Tibial artery (tissue), 4 donors: ENCODE data around the gene SLC27A4.

Source experiments
- DNase-seq, 2 donors: peaks; one replicate each; pipeline ENCODE4 v3.0.0-alpha.2; 2019
- H3K27ac ChIP-seq, 2 donors: fragments of 200-600 bp; sonication (generic) in 1 of 2; 1 replicate in 1 of 2; 2 replicates in 1 of 2; pipeline ENCODE4 v1.5.1; 2018 to 2019; ENCODE audit warnings: mild to moderate bottlenecking in 1 of 2
- H3K27me3 ChIP-seq, 2 donors: fragments of 200-600 bp; sonication (generic) in 1 of 2; one replicate each; pipeline versions ENCODE4 v1.5.1 to v1.6.0; 2016 to 2019
- H3K36me3 ChIP-seq, 3 donors: fragments of 200-600 bp; sonication (generic) in 2 of 3; one replicate each; pipeline ENCODE4 v1.5.1; 2016 to 2019; ENCODE audit warnings: mild to moderate bottlenecking in 2 of 3
- H3K4me1 ChIP-seq, 4 donors: fragments of 200-600 bp; sonication (generic) in 2 of 4; 1 replicate in 3 of 4; 2 replicates in 1 of 4; pipeline ENCODE4 v1.5.1; 2016 to 2019
- H3K4me3 ChIP-seq, 2 donors: fragments of 200-600 bp; sonication (generic) in 1 of 2; 1 replicate in 1 of 2; 2 replicates in 1 of 2; pipeline ENCODE4 v1.5.1; 2018 to 2019; ENCODE audit warnings: mild to moderate bottlenecking in 2 of 2
- H3K9me3 ChIP-seq, 3 donors: fragments of 200-600 bp; sonication (generic) in 1 of 3; one replicate each; pipeline ENCODE4 v1.5.1; 2016 to 2019
- intact Hi-C: fragments of 100-400 bp; cut with DNase I; formaldehyde crosslinking; loops from one replicate; pipeline ENCODE4 v1.15.0; 2023; ENCODE audit warnings: low total_unique reads
- TF ChIP-seq, protein P1 (sequence below), 2 experiments: fragments of 200-600 bp in 1 of 2; fragments of 450-650 bp in 1 of 2; IDR thresholded peaks; one replicate each; pipeline ENCODE4 v1.5.1; 2017 to 2019; ENCODE audit warnings: antibody characterized with exemption in 2 of 2, mild to moderate bottlenecking in 1 of 2, moderate library complexity in 1 of 2

SLC27A4 gene

DNA sequence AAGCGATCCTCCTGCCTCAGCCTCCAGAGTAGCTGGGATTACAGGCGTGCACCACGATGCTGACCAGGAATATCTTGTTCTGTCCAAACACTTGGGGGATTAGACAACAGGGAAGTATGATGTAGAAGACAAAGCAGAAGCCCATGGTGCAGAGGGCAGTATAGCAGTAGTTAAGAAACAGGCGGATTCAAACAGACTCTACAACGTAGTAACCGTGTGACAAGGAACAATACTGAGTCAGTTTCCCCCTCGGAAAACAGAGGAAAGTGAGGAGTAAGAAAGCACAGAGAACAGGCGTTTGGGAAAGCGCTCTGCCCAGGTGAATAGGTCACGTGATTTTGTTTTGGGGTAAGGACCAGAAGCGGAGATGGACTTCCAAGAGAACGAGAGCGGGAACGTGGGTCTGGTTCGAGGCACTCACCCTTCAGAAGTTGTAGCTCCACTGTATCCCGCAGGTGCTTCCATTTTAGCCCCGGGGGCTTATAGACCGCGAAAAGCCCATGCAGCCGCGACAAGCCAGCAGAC, 18.4 kb upstream of the SLC27A4 start:
- Histone ChIP-seq H3K27me3 (no peaks in the 10 kb centered on the region), H3K36me3 (peaks cover 12 to 60% (median 25%) of the 10 kb centered on the region in 3 donors), H3K27ac (peak overlapping the region; percentile 80 to 83), H3K4me3 (peak overlapping the region; percentile 83 to 91), H3K9me3 (no peaks in the 10 kb centered on the region), H3K4me1 (peaks cover 0 to 36% (median 20%) of the 10 kb centered on the region in 4 donors)
- TF ChIP-seq, protein P1, sequence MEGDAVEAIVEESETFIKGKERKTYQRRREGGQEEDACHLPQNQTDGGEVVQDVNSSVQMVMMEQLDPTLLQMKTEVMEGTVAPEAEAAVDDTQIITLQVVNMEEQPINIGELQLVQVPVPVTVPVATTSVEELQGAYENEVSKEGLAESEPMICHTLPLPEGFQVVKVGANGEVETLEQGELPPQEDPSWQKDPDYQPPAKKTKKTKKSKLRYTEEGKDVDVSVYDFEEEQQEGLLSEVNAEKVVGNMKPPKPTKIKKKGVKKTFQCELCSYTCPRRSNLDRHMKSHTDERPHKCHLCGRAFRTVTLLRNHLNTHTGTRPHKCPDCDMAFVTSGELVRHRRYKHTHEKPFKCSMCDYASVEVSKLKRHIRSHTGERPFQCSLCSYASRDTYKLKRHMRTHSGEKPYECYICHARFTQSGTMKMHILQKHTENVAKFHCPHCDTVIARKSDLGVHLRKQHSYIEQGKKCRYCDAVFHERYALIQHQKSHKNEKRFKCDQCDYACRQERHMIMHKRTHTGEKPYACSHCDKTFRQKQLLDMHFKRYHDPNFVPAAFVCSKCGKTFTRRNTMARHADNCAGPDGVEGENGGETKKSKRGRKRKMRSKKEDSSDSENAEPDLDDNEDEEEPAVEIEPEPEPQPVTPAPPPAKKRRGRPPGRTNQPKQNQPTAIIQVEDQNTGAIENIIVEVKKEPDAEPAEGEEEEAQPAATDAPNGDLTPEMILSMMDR (IDR thresholded peaks at IDR 0.05), result no peak
- no peak for DNase-seq
- intact Hi-C loops, result no loop called here

DNA sequence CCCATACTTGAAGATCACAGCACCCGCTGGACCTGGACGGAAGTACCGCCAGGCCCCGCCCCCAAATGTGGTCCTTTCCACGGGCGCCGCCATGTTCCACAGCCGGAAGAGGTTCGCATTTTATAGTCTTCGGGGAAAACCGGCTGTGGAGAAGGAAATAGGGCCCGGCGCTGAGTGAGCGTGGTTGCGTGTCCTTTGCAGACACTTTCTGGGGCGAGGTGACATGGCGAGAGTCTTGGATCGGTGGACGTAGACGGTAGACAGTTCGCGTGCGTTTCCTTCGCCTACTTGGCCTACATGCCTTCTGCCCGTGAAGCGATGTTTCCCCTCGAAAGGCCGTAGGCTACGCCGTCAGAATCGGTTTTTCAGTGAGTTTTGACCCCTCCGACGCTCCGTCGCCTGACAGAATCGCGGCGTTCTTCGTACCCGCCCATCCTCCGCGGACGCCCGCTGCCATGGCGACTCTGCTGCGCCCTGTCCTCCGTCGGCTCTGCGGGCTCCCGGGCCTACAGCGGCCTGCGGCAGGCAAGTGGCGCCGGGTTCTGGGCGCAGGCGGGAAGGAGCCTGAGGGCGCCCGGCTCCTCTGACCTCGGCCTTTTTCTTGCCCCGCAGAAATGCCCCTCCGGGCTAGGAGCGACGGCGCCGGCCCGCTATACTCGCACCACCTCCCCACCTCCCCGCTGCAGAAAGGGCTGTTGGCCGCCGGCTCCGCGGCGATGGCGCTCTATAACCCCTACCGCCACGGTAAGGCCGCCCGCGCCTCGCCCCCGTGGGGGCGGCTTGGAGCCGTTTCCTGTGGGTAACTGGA, 17.7 kb upstream of the SLC27A4 start, which contains the start of the genes COQ4 and TRUB2:
COQ4 (plus strand) TSS at position 436 of the 808 bp plus-strand sequence; CDS start at position 456, 20 bp downstream.
TRUB2 (minus strand) TSS at position 44 of the 808 bp plus-strand sequence; CDS start at position 5, 39 bp downstream.
- Histone ChIP-seq H3K4me3 (peak within 1 kb of the TSS; percentile 83 to 91), H3K27ac (peak within 1 kb of the TSS; percentile 80 to 83), H3K9me3 (no peaks in the 10 kb centered on the region), H3K4me1 (peaks cover 0 to 36% (median 20%) of the 10 kb centered on the region in 4 donors), H3K36me3 (peaks cover 6 to 60% (median 23%) of the 10 kb centered on the region in 3 donors), H3K27me3 (no peaks in the 10 kb centered on the region)
- peak; percentile 95 for DNase-seq
- intact Hi-C loops, result no loop called here
- TF ChIP-seq, protein P1 (IDR thresholded peaks at IDR 0.05), result no peak

DNA sequence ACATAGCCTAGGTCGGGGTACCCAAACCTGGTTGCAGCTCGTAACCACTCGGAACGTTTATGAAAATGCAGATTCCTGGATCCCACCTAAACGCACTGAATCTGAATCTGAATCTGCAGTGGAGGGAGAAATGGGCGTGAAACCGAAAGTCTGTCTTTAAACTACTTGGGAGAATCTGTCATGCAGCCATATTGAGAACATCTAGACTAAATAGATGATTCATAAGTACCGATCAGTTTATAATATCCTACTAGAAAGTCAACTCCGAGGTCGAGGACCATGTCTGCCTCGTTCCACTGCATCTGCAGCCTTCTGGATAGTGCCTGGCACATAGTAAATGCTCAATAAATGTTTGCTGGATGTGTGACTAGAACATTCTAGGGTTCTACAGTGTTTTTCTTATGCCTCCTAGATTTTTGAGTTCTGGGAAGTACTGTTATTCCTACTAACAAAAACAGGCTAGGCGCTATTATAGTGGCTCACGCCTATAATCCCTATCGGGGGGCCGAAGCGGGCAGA, 17.1 kb upstream of the SLC27A4 start:
- Histone ChIP-seq H3K4me3 (peak overlapping the region; percentile 83 to 91), H3K27ac (peak overlapping the region; percentile 80 to 83), H3K27me3 (no peaks in the 10 kb centered on the region), H3K4me1 (peaks cover 0 to 36% (median 20%) of the 10 kb centered on the region in 4 donors), H3K9me3 (no peaks in the 10 kb centered on the region), H3K36me3 (peaks cover 6 to 60% (median 20%) of the 10 kb centered on the region in 3 donors)
- TF ChIP-seq, protein P1 (IDR thresholded peaks at IDR 0.05), result no peak
- intact Hi-C loops, result no loop called here
- no peak for DNase-seq

DNA sequence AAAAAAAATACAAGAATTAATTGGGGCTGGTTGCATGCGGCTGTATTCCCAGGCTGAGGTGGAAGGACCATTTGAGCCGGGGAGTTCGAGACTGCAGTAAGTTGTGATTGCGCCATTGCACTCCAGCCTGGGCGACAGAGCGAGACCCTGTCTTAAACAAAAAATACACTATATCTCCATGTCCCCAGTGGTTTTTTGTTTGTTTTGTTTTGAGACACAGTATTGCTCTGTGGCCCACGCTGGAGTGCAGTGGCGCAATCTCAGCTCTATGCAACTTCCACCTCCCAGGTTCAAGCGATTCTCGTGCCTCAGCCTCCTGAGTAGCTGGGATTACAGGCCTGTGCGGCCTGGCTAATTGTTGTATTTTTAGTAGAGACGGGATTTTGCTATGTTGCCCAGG, 16.5 kb upstream of the SLC27A4 start:
- Histone ChIP-seq H3K27me3 (no peaks in the 10 kb centered on the region), H3K4me3 (peak overlapping the region; percentile 83 to 91), H3K27ac (no peak overlapping the region), H3K4me1 (peaks cover 0 to 36% (median 20%) of the 10 kb centered on the region in 4 donors), H3K9me3 (no peaks in the 10 kb centered on the region), H3K36me3 (peaks cover 10 to 60% (median 20%) of the 10 kb centered on the region in 3 donors)
- no peak for DNase-seq
- TF ChIP-seq, protein P1 (IDR thresholded peaks at IDR 0.05), result no peak
- intact Hi-C loops, result no loop called here

- Histone ChIP-seq H3K27ac (no peak overlapping the region), H3K27me3 (no peaks in the 10 kb centered on the region), H3K4me3 (no peak overlapping the region), H3K4me1 (peaks cover 0 to 36% (median 20%) of the 10 kb centered on the region in 4 donors), H3K36me3 (peaks cover 11 to 60% (median 20%) of the 10 kb centered on the region in 3 donors), H3K9me3 (no peaks in the 10 kb centered on the region)
- intact Hi-C loops, result no loop called here
- no peak for DNase-seq
- TF ChIP-seq, protein P1 (IDR thresholded peaks at IDR 0.05), result no peak
These were observed 15.9 kb upstream of the SLC27A4 start for GRCh38 chr9:128324401-128324800.
